Karpas-422 (cell line): ENCODE measurements around the gene SPDL1. TPM values are rescaled to one million over a fixed set of nuclear protein-coding genes. Genes with fewer than 3 reads are reported as not detected.

Experiments used
- DNase-seq: peaks from one replicate; pipeline ENCODE4 v3.0.0-alpha.2; 2015
- H2AFZ ChIP-seq: fragments of 200-600 bp; sonication (generic); 2 replicates; pipeline ENCODE4 v1.6.1; 2014; ENCODE audit warnings: antibody characterized with exemption, low read length, mixed read lengths
- H3K27ac ChIP-seq: fragments of 200-600 bp; sonication (generic); 2 replicates; pipeline ENCODE4 v1.5.1; 2014; ENCODE audit warnings: mild to moderate bottlenecking, low read length, moderate library complexity
- H3K27me3 ChIP-seq: fragments of 200-600 bp; sonication (generic); 2 replicates; pipeline ENCODE4 v1.6.1; 2014; ENCODE audit warnings: low read length, mixed read lengths
- H3K36me3 ChIP-seq: fragments of 200-600 bp; sonication (generic); 2 replicates; pipeline ENCODE4 v1.6.1; 2014; ENCODE audit warnings: low read length, mixed read lengths; ENCODE audit not compliant: insufficient read depth
- H3K4me1 ChIP-seq: fragments of 200-600 bp; sonication (generic); 2 replicates; pipeline ENCODE4 v1.6.1; 2014; ENCODE audit warnings: mild to moderate bottlenecking, low read length, mixed read lengths
- H3K4me2 ChIP-seq: fragments of 200-600 bp; sonication (generic); 2 replicates; pipeline ENCODE4 v1.6.1; 2014; ENCODE audit warnings: low read length, low read depth, mild to moderate bottlenecking; ENCODE audit not compliant: poor library complexity, severe bottlenecking
- H3K4me3 ChIP-seq: fragments of 200-600 bp; sonication (generic); 2 replicates; pipeline ENCODE4 v1.5.1; 2014; ENCODE audit warnings: mild to moderate bottlenecking, antibody characterized with exemption, low read length, mixed read lengths
- H3K79me2 ChIP-seq: fragments of 200-600 bp; sonication (generic); 2 replicates; pipeline ENCODE4 v1.6.1; 2014; ENCODE audit warnings: mild to moderate bottlenecking, low read length, mixed read lengths
- H3K9ac ChIP-seq: fragments of 200-600 bp; sonication (generic); 2 replicates; pipeline ENCODE4 v1.6.0; 2014; ENCODE audit warnings: low read length
- H3K9me2 ChIP-seq: fragments of 200-600 bp; sonication (generic), shearing (Covaris generic); replicated peaks from 2 replicates; pipeline ENCODE4 v1.6.0; 2014; ENCODE audit warnings: mild to moderate bottlenecking, low read length, moderate library complexity; ENCODE audit not compliant: insufficient read depth
- H3K9me3 ChIP-seq: fragments of 300-700, 200-600 bp; sonication (generic); 2 replicates; pipeline ENCODE4 v1.6.1; 2014; ENCODE audit warnings: low read length, mixed read lengths
- H4K20me1 ChIP-seq: fragments of 200-600 bp; sonication (generic); 2 replicates; pipeline ENCODE4 v1.6.1; 2014; ENCODE audit warnings: mild to moderate bottlenecking, antibody characterized with exemption, low read length, low read depth; ENCODE audit not compliant: insufficient read depth
- total RNA-seq: library from RNA; depleted of rRNA; stranded (reverse); fragments of >200 nt; shearing (Covaris generic); gene quantifications from 2 replicates; pipeline ENCODE4 v1.2.3, GENCODE V29; 2014; ENCODE audit warnings: low replicate concordance

Gene SPDL1
- total RNA-seq, 1 experiment from 2014 or later, result 28.3 TPM

DNA sequence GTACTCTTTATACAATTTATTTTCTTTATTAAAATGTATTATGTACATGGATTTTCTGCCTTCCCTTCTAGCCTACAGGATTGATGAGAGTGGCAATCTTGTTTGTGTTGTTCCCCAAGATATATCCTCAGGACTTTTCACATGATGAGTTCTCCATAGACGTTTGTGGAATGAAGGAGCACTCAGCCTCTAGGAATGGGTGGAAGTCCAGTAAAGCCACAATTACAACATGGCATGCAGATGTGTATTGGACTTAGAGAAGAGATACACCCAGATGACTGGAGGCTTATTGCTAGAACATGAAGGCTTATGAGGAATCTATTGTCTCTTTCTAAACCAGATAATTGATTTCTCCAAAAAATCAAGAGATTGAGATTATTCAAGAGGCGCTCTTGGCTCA is 45.3 kb downstream of the SPDL1 start:
- Histone ChIP-seq H3K27me3 (no peaks in the 10 kb centered on the region; the same call in 1 of the 2 replicates), H3K9me3 (no peaks in the 10 kb centered on the region), H3K4me3 (no peak overlapping the region), H2AFZ (no peak overlapping the region), H3K4me2 (no peak overlapping the region), H3K79me2 (no peaks in the 10 kb centered on the region), H3K36me3 (no peaks in the 10 kb centered on the region), H3K4me1 (no peaks in the 10 kb centered on the region), H3K27ac (no peak overlapping the region), H4K20me1 (no peaks in the 10 kb centered on the region), H3K9me2 (0 out of 2 replicates have a peak, but pooled peaks cover 3% of the 10 kb centered on the region), H3K9ac (no peak overlapping the region)
- peak; percentile 14 for DNase-seq

DNA sequence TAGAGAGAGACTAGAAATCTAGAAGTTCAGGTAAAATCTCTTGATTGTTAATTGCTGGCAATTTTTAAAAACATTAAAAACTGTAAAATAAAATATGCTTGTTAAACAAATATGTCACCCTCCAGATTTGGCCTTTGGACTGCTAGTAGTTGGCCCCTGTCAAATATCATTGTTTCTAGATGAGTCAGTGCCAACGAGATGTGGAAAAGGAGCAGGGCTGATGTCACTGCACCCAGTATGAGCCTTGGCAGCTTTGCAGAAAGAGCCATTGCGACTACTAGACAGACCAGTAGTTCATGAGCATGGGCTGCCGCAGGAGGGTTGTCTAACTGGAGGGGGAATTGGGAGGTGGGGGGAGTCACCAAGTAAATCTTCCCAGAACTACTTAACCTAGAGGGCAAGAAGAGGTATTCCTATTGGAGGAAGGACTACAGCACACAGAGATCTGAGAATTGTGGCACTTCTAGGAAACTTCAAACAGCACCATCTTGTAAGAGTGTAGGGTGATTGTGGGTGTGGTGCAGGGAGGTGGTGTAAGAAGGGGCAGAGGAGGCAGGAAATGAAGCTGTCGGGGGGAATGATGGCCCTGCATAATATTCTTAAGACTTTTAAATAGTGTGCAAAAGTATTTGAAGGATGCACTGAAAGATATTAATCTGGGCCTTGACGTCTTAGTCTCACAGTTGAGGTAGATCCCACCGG is 46.4 kb downstream of the SPDL1 start:
- Histone ChIP-seq H3K4me1 (no peaks in the 10 kb centered on the region), H3K27ac (no peak overlapping the region), H3K4me3 (no peak overlapping the region), H3K9me3 (no peaks in the 10 kb centered on the region), H3K9ac (no peak overlapping the region), H3K9me2 (0 out of 2 replicates have a peak, but pooled peaks cover 3% of the 10 kb centered on the region), H3K4me2 (no peak overlapping the region), H3K36me3 (no peaks in the 10 kb centered on the region), H3K27me3 (no peaks in the 10 kb centered on the region; the same call in 1 of the 2 replicates), H4K20me1 (no peaks in the 10 kb centered on the region), H2AFZ (no peak overlapping the region), H3K79me2 (no peaks in the 10 kb centered on the region)
- no peak for DNase-seq

DNA sequence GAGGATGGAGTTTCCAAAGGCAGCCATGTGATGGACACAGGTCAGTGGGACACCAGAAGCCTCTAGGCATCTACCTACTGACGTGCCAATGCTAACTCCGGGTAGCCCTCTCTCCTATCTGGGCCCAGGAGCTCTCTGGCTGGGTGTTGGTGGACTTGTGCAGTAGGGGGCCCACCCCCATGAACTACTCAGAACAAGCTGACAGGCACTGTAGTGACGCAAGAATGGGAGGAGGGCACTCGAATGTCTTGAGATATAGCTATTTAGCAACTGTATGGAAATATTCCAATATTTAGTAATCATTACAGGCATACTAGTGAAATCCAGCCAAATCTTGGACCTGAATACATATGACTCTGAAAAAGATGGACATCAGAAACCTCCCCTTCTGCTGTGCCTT is 47.8 kb downstream of the SPDL1 start:
- Histone ChIP-seq H2AFZ (no peak overlapping the region), H3K27me3 (no peaks in the 10 kb centered on the region; the same call in 1 of the 2 replicates), H4K20me1 (no peaks in the 10 kb centered on the region), H3K4me1 (no peaks in the 10 kb centered on the region), H3K4me3 (no peak overlapping the region), H3K9me2 (0 out of 2 replicates have a peak, but pooled peaks cover 3% of the 10 kb centered on the region), H3K27ac (no peak overlapping the region), H3K9ac (no peak overlapping the region), H3K79me2 (no peaks in the 10 kb centered on the region), H3K36me3 (no peaks in the 10 kb centered on the region), H3K4me2 (no peak overlapping the region), H3K9me3 (no peaks in the 10 kb centered on the region)
- no peak for DNase-seq

DNA sequence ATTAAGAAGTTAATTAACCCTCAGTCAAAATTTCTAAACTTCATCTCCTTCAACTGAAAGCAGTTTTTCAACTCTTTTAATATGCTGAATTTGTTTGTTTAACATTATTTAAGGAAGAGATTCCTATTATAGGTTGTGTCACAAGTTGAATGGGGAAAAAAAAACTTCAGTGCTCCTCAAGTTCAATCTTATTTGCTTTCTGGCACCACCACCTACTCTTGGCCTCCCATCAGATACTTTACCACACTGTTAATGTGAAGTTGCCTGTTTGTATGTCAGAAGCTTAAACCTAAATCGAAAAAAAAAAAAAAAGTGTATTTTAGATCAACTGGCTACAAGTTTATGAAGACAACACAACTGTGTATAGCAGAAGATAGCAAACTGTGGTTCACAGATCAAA is 49.4 kb downstream of the SPDL1 start:
- peaks cover 7% of the 10 kb centered on the region for H3K79me2 ChIP-seq
- H3K4me3 ChIP-seq, result no peak overlapping the region
- 0 out of 2 replicates have a peak, but pooled peaks cover under 1% of the 10 kb centered on the region for H3K36me3 ChIP-seq
- H3K27ac ChIP-seq, result no peak overlapping the region
- H4K20me1 ChIP-seq, result no peaks in the 10 kb centered on the region
- H3K4me1 ChIP-seq, result peaks cover 8% of the 10 kb centered on the region
- no peaks in the 10 kb centered on the region; the same call in 1 of the 2 replicates for H3K27me3 ChIP-seq
- H2AFZ ChIP-seq, result no peak overlapping the region
- no peaks in the 10 kb centered on the region for H3K9me2 ChIP-seq
- DNase-seq, result no peak
- H3K9me3 ChIP-seq, result no peaks in the 10 kb centered on the region
- H3K4me2 ChIP-seq, result no peak overlapping the region
- no peak overlapping the region for H3K9ac ChIP-seq

DNA sequence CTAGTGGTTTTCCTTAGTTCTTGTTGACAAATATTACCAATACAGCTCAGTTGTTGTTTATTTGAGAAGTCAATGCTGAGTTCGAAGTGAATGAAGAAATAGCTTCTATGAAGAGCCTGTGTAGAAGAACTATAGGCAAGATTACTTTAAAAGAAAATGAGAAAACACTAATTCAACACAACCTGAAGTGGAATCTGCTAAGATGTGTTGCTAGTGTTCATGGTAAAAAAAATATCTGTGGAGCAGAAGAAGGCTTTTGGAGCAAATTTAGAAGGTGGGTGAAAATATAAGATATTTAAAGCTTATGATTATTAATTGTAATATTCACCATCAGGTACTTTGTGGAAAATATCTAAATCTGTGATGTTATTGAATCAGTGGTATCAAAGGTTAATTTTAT is 51.0 kb downstream of the SPDL1 start:
- DNase-seq, result peak; percentile 19
- Histone ChIP-seq H3K4me3 (no peak overlapping the region), H4K20me1 (peaks cover 6% of the 10 kb centered on the region), H3K9ac (no peak overlapping the region), H3K27ac (no peak overlapping the region), H3K4me2 (no peak overlapping the region), H3K79me2 (peaks cover 24% of the 10 kb centered on the region), H3K9me3 (peaks cover 9% of the 10 kb centered on the region), H3K36me3 (peaks cover 17% of the 10 kb centered on the region), H2AFZ (no peak overlapping the region), H3K4me1 (peaks cover 15% of the 10 kb centered on the region), H3K9me2 (no peaks in the 10 kb centered on the region), H3K27me3 (no peaks in the 10 kb centered on the region; the same call in 1 of the 2 replicates)

DNA sequence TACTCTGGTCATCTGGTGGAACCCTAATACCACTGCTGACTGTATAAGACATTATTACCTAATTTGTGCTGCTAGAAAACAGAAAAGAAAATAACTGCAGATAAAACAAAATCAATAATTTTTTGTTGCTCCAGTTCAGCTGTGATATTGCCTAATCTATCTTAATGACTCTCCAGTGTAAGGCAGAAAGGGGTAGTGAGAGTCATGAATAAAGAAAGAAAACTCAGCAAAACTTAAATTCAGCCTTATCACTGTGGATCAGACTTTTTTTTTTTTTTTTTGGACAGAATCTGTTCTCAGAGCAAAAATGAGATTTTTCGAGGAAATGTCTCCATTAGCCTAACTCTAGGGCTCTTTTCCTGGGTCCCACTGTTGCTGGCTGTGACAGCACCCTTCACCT is 52.4 kb downstream of the SPDL1 start:
- Histone ChIP-seq H4K20me1 (peaks cover 18% of the 10 kb centered on the region), H3K4me2 (no peak overlapping the region), H3K4me1 (peaks cover 17% of the 10 kb centered on the region), H3K27me3 (no peaks in the 10 kb centered on the region; the same call in 1 of the 2 replicates), H3K79me2 (peaks cover 37% of the 10 kb centered on the region), H3K9ac (no peak overlapping the region), H3K27ac (no peak overlapping the region), H3K36me3 (peaks cover 30% of the 10 kb centered on the region), H2AFZ (no peak overlapping the region), H3K9me3 (peaks cover 11% of the 10 kb centered on the region), H3K9me2 (no peaks in the 10 kb centered on the region), H3K4me3 (no peak overlapping the region)
- DNase-seq, result peak; percentile 44

DNA sequence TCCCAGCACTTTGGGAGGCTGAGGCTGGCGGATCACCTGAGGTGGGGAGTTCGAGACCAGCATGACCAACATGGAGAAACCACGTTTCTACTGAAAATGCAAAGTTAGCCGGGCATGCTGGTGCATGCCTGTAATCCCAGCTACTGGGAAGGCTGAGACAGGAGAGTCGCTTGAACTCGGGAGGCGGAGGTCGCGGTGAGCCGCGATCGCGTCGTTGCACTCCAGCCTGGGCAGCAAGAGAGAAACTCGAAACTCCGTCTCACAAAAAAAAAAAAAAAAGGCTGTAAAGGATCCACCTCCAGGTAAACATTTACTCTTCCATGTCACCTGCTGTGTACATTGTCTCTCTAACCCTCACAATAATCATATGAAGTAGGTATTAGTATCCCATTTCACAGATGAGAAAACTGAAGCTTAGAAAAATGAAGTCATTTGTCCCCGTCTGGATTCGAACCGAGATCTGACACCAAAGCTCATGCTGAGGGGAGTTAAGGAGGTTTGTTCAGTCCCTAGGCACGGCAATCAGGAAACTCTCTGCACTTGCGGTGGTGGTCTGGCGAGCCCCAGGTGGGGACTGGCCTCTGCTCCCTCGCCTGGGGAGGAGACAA is 53.0 kb downstream of the SPDL1 start:
- Histone ChIP-seq H4K20me1 (peaks cover 25% of the 10 kb centered on the region), H3K9ac (peak overlapping the region; percentile 98), H3K9me3 (peaks cover 11% of the 10 kb centered on the region), H3K27ac (no peak overlapping the region), H3K27me3 (no peaks in the 10 kb centered on the region; the same call in 1 of the 2 replicates), H2AFZ (peak overlapping the region; percentile 86), H3K4me3 (peak overlapping the region; percentile 94), H3K79me2 (peaks cover 44% of the 10 kb centered on the region), H3K4me2 (peak overlapping the region; percentile 91), H3K36me3 (peaks cover 36% of the 10 kb centered on the region), H3K9me2 (no peaks in the 10 kb centered on the region), H3K4me1 (peaks cover 17% of the 10 kb centered on the region)
- DNase-seq, result no peak

DNA sequence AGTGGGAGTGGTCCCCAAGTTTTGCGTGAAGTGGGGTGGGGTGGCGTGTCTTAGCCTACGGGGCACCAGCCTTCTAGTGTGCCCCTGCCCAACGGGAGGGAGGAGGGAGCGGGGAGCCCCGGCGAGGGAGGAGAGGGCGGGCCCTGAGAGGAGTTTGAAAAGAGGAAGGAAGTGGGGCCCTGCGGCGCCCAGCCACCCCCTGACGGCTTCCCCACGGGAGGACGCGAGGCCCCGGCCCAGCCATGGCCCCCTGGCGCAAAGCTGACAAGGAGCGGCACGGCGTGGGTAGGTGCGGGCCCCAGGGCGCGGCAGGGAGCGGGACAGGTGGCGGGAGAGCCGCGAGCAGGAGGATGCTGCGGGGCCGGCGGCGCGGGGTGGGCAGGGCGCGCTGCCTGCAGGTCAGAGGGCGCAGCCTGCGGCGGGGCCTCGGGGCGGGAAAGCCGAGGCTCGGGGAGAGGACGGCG is 53.5 kb downstream of the SPDL1 start, which contains the start of gene DOCK2:
TSS of gene DOCK2 (plus strand) at position 191 of the 464 bp plus-strand sequence. CDS start at position 243, 52 bp downstream.
- Histone ChIP-seq H3K79me2 (peaks cover 49% of the 10 kb centered on the region), H3K9ac (peak within 1 kb of the TSS; percentile 98), H3K27ac (peak within 1 kb of the TSS; percentile 88), H3K4me1 (peaks cover 17% of the 10 kb centered on the region), H4K20me1 (peaks cover 26% of the 10 kb centered on the region), H3K36me3 (peaks cover 41% of the 10 kb centered on the region), H3K4me2 (peak within 1 kb of the TSS; percentile 91), H3K27me3 (no peaks in the 10 kb centered on the region; the same call in 1 of the 2 replicates), H3K9me3 (peaks cover 11% of the 10 kb centered on the region), H3K4me3 (peak within 1 kb of the TSS; percentile 94), H3K9me2 (no peaks in the 10 kb centered on the region), H2AFZ (peak within 1 kb of the TSS; percentile 86)
- peak; percentile 93 for DNase-seq
